HG03432 (cell line): ENCODE measurements around the gene RAB39B.
"Not testable (repeated sequence)": the region's sequence is repeated elsewhere in the genome, so short reads cannot be mapped to it uniquely, and the experiment has no call there.

Source experiments
- ATAC-seq: cut with Tn5 transposase; IDR thresholded peaks from one replicate; pipeline ENCODE4 v1.9.1; 2021; ENCODE audit warnings: mild to moderate bottlenecking, moderate library complexity; ENCODE audit not compliant: unreplicated experiment

RAB39B gene, protein sequence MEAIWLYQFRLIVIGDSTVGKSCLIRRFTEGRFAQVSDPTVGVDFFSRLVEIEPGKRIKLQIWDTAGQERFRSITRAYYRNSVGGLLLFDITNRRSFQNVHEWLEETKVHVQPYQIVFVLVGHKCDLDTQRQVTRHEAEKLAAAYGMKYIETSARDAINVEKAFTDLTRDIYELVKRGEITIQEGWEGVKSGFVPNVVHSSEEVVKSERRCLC

DNA sequence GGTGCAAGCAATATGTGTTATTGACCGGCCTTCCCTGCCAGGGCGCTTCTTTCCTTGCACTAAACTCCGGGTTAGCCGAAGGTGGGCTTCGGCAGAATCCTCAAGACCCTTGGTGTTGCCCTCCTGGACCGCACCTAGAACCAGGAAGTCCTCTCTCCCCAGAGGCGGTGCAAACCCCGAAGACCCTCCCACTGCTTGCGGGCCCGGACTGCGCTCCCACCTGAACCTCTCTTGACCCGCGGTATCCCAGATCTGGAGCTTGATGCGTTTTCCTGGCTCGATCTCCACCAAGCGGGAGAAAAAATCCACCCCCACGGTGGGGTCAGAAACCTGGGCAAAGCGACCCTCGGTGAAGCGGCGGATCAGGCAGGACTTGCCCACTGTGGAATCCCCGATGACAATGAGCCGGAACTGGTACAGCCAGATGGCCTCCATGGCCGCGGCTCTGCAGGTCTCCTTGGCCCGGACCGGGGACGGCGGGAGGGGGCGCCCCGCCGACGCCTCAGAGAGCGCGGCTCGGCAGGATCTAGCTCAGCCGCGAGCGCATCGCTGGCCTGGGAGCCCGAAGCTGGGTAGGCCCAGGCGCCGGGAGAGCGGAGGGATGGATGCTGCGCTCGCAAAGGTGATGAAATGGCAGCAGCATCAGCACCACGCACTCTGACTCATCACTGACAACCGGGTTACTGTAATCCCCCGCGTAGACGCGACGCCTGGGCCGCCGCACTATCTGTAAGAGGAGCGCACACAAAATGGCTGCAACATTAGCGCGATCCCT lies at the start of gene RAB39B:
Gene RAB39B, minus strand, starts transcription at position 638 of the 775 bp plus-strand sequence. Its CDS starts 203 bp downstream, at position 435.
- ATAC-seq: peak; percentile 93

DNA sequence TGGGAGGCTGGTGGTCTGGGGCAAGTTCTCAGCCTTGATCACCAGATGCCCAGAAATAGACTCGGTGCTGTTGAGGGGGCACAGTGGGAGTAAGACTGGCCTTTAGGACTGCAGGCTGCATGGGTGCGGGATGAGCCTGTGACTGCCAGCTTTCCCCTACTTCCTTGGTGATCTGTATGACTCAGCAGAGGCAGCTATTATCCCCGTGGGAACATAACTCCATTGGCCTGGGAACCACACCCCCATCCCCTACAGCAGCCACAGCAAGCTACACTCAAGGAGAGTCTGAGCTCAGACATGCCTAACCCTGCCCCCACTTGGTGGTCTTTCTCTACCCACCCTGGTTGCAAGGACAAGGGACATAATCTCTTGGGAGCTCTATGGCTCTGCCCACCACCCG lies 49.5 kb upstream of the RAB39B start:
- ATAC-seq: no peak

DNA sequence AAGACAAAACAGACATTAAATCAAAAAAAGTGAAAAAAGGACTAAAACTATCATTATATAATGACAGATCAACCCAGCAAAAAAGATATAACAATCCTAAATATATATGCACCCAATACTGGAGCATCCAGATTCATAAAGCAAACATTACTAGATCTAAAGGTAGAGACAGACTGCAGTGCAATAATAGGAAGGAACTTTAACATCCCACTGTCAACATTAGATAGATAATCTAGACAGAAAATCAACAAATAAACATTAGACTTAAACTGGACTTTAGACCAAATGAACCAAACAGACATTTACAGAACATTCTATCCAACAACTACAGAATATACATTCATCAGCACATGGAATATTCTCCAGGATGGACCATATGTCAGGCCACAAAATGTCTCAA lies 29.5 kb upstream of the RAB39B start:
- no peak for ATAC-seq

DNA sequence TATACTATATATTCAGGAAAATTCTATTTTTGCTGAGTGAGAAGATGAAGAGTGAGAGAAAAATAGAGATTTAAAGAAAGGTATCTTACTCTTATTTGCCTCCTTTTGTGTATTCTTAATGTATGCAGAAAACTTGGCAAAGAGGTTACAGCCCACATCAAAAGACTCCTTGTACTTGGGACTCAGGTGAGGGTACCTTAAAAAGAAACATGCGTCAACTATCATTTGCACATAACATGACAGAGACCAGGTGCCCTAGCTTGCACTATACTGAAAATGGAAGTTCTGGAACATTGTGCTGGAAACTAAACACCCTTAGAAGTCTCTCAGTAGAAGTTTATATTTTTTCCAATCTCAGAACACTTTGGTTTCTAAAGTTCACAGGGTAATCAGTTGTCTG lies 15.6 kb upstream of the RAB39B start:
- no peak for ATAC-seq

DNA sequence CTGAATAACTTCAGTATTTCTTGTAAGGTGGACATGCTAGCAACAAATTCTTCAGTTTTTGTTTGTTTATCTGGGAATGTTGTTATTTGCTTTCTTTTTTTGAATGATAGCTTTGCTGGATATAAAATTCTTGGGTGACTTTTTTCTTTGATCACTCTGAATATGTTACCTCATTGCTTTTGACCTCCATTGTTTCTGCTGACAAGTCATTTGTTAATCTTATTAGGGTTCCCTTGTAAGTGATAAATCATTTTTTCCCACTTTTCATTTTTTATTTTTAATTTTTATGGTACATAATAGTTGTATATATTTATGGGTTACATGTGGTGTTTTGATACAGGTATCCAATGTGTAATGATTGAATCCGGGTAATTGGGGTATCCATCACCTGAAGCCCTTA lies 6.7 kb upstream of the RAB39B start:
- no peak for ATAC-seq

DNA sequence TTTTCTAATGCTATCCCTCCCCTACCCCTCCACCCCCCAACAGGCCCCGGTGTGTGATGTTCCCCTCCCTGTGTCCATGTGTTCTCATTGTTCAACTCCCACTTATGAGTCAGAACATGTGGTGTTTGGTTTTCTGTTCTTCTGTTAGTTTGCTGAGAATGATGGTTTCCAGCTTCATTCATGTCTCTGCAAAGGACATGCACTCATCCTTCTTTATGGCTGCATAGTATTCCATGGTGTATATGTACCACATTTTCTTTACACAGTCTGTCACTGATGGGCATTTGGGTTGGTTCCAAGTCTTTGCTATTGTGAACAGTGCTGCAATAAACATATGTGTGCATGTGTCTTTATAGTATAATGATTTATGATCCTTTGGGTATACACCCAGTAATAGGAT lies 3.7 kb upstream of the RAB39B start:
- not testable (repeated sequence) for ATAC-seq

DNA sequence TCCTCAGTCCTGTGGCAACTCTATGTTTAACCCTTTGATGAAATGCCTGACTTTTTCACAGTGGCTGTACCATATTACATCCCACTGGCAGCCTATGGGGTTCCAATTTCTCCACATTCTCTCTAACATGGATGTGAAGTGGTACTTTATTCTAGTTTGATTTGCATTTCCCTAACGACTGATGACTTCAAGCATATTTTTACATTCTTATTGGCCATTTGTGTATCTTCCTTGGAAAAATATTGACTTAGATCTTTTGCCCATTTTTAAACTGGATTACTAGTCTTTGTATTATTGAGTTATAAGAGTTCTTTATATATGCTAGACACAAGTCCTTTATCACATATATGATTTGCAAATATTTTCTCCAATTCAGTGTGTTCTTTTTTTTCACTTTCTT lies 2.1 kb upstream of the RAB39B start:
- no peak for ATAC-seq

DNA sequence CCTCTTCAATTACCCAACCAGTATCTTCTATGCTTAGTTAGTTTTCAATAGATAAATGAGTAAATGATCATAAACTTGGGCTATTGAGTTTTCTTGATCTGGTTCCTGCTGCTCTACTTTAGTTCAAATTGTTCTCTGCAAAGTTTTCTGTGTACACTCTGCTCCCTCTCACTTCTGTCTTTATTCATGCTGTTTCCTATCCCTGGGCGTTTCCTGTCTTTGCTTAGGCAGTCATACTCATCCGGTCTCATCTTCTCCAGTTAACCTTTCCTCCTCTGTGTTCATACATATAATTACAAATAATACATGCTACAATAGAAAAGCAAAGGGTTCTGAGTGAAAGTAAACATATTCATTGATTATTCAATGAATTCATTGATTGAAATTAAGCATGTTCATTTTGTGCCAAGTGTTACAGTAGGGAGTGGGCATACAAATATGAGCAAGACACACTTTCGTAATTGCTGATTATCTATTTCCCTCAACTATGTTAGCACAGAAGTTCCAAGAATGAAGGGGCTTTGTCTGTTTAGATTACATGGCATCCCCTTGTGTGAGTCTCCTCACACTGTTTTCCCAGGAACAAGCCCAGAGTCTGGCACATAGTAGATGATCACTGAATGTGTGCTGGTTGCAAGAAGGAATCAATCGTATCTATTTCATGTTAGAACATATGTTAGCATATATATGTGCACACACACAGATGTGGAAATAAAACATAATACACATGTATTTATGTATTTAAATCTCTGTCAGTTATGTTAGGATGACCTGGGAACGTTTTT lies 1.1 kb downstream of the RAB39B start:
- peak; percentile 46 for ATAC-seq

DNA sequence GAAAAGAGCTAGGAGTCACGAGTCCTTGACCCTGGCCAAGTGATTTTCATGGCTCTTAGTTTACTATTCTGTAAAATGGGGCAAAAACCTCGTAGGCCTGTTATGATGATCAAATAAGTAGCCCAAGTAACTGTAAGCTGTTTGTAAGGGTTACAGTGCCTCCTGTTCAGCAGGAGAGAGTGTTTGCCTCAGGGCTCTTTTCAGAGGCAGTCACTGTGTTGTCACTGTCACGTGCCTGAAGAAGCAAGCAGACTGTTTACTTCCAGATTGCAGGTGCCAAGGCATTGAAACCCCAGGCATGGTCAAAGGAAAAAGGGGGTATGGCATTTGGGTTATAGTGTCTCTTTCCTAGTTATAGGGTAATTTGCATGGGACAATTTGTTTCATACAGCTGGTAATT lies 4.5 kb downstream of the RAB39B start:
- no peak for ATAC-seq

DNA sequence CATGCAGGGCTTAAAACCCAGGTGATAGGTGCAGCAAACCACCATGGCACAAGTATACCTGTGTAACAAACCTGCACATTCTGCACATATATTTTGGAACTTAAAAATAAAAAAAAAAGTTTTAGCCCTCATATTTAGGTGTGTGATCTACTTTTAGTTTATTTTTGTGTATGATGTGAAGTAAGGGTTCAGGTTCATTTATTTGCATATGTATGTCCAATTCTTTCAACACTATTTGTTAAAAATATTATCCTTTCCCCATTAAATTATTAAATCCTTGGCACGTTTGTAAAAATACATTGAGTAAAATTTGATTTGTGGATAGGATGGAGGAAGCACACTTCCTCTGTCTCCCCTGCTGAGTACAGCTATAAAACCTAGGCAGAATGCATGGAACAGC lies 12.9 kb downstream of the RAB39B start:
- ATAC-seq: no peak

DNA sequence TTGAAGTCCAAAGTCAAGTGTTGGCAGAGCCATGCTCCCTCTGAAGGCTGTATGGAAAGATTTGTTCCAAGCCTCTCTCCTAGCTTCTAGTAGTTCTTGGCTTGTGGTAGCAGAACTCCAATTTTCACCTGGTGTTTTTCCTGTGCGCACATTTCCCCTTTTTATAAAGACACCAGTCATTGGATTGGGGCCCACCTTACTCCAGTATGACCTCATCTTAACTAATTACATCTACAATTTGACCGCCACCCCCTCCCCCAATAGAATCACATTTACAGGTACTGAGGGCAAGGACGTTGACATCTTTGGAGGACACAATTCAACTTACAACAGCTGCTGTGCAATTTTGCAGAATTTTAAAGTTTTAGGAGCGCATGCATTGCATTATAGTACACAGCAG lies 16.8 kb downstream of the RAB39B start:
- ATAC-seq: no peak

DNA sequence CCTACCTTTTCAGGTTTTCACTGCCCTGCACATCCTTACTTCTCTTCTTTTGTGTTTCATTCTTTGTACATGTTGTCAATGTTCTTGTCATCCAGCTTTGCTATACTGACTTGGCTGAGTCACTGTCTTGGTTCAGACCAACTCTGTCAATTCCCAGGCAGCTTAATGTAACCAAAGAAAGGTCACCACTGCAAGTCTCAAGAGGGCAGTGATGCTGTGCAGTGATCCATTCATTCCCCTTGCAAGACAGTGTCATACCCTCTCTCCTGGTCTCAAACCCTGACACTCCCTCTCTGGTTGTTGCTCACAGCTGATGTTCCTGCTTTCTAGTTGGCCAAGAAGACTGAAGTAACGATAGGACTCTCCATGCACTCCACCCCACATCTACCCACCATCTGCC lies 17.5 kb downstream of the RAB39B start:
- no peak for ATAC-seq

DNA sequence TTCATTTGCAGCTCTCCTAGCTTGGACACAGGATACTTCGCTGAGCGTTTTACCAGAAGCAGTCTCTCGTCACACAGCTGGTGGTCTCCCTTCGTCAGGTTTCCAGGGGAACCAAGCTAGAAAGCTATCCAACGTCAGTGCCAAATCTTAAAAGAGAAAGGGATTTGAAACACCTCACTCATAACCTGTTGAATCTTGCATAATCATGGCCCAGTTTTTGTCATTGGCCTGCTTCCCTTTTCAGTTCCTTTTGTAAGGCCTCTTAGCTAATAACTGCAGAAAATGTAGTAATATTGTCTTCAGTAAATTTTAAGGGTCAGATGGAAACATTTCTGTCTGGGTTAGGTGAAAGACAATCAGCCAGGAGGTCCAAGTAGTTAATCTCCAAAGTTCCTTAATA lies 22.0 kb downstream of the RAB39B start:
- no peak for ATAC-seq

DNA sequence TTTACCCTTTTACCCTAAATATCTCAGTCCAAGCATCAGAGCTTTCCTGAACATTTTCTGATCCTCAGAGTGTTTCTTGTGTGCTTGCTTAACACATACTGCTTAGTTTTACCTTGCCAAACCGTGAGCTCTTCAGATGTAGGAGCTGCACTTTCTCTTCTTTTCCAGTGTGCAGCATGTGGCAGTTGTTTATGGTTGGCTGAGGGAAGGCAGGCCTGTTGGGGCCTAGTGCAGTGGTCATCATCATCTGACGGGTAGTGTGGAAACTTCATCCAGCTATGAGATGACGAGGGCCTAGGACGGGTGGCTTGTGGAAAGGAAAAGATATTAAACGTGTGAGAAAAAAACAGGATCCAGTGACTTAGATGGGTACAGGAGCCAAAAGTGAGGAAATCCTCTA lies 26.6 kb downstream of the RAB39B start:
- no peak for ATAC-seq

DNA sequence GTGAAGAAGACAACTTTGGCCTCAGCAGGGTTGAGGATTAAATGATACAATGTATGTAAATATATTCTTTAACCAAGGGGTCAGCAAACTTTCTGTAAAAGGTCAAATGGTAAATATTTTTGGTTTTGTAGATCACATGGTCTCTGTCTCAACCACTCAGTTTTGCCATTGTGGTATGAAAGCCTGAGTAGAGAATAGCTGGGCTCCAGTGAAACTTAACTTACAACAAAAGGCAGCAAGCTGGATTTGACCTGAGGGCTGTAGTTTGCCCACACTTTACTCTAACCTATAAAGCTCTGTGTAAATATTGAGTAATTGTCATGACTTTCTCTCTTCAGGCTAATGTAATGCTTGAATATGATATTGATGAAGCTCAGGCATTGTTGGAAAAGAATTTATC lies 28.4 kb downstream of the RAB39B start:
- ATAC-seq: no peak

DNA sequence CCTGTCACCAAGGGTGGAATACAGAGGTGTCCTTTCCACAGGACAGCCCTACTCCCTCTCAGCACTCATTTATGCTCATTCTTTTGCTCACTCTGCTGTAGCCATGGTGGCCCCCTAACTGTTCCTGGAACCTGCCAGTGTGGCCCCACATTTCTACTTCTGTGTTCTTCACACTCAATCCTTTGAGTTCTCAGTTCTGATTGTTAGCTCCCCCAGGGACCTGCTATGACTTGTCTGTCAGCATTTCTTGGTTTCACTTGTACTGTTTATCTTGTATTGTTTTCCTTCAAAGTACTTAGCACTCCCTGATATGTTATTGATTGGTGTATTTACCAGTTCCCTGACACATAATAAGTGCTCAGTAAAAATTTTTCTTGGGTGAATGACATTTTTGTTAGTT lies 33.1 kb downstream of the RAB39B start:
- peak; percentile 84 for ATAC-seq

DNA sequence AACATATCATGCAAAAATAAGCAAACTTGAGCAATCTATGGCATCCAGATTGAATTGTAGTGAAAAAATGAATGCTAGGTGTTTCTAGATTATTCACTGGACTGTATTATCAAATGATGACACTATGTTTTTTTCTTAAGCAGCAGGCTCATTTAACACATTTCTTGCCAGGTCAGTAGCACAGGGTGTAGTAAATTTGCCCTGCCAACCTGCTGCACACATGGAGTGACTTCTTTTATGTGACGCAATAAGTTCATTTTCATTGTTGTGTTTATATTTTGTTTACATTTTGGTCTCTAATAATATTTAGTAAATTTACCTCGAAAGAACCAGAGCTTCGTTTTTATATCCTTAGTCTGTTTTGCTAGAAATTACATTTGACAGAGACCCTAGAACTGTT lies 38.5 kb downstream of the RAB39B start:
- ATAC-seq: no peak

DNA sequence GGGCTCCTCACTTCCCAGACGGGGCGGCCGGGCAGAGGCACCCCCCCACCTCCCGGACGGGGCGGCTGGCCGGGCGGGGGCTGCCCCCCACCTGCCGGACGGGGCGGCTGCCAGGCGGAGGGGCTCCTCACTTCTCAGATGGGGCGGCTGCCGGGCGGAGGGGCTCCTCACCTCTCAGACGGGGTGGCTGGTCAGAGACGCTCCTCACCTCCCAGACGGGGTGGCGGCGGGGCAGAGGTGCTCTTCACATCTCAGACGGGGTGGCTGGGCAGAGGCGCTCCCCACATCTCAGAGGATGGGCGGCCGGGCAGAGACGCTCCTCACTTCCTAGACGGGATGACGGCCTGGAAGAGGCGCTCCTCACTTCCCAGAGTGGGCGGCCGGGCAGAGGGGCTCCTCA lies 40.5 kb downstream of the RAB39B start:
- ATAC-seq: not testable (repeated sequence)

DNA sequence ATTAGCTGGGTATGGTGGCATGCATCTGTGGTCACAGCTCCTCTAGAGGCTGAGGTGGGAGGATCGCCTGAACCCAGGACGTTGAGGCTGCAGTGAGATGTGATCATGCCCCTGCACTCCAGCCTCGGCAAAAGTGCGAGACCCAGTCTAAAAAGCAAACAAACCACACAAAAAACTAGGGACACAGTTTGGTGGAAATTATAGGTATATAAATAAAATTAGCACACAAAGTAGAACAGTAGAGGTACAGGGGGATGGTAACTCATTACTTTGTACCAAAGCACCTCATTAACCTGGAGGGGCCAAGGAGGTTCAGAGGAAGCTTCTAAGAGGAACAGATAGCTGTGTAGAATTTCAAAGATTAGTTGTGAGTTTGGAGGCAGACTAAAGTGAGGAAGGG lies 42.9 kb downstream of the RAB39B start:
- ATAC-seq: no peak

DNA sequence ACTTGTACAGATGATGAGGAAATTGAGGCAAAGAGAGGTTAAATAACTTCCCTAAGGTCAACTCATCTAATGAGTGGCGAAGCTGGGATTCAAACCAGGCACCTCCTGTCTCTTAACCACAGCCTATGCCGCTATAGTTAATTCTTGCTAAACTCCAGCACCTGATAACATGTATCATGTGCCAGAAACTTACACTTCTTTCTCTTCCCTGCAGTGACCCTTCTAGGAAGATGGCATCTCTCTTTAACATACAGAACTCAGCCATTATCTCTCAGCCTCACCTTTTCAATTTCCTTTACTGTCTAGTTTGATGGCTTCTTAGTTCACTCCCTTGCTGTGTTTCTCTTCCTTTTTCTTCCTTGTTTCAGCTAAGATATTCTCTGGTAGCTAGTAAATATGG lies 45.5 kb downstream of the RAB39B start:
- ATAC-seq: no peak

DNA sequence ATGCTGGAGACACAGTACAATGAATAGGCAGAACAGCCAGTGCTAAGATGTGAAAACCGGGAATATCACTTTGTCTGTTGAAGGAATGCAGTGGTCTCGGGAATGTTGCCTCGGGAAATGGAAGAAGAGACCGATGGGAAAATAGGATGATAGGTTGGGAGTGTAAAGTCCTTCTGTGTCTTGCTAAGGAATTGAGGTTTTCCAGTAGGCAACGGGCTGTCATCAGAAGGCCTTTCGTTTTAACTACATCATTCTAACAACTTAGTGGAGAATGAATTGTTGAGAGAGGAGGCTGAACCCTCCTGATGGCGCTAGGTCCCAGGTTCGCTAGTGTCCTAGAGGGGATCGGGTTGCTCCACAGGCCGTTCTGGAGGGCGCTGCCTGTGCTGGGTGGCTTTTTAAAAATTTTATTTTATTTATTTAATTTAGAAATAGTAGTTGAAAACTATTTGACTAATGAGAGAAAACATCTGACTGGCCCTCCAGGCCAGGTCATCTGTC lies 47.3 kb downstream of the RAB39B start:
- no peak for ATAC-seq
